Anterior cingulate cortex (tissue), 58 donors: ENCODE results near the gene CYSLTR2.
A peak's percentile ranks its signal among the peaks of the same experiment; 100 is the strongest.

Source experiments
- DNase-seq, 58 donors: peaks; one replicate each; lab custom pipeline; 2025; lab: John Stamatoyannopoulos, UW

Gene CYSLTR2, protein sequence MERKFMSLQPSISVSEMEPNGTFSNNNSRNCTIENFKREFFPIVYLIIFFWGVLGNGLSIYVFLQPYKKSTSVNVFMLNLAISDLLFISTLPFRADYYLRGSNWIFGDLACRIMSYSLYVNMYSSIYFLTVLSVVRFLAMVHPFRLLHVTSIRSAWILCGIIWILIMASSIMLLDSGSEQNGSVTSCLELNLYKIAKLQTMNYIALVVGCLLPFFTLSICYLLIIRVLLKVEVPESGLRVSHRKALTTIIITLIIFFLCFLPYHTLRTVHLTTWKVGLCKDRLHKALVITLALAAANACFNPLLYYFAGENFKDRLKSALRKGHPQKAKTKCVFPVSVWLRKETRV

DNA sequence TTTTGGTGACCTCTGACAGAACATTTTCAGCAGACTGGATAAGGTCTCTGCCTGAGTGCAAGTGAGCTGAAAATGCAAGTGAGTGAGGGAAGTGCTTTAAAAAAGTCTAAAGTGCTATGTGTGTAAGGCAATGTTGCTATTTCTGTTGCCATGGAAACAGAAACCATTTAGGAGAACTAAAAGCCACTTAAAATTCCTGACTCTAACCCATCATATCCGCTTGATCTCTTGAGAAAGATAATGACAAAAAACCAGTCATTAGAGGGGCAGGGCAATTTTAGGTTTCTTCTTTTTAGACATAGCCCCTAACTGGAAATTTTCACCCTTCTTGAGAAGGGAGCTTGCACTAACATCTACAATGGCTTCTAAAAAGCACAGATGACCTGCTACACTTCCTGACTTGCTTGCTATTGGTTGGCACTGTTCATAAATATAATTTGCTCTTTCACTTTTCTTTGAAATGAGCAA, at the start of gene CYSLTR2:
Gene CYSLTR2, plus strand, starts transcription at position 458 of the 468 bp plus-strand sequence. CDS start 52,889 bp downstream, outside the sequence.
- DNase-seq: peak in 1 of 58 donors; percentile 3

DNA sequence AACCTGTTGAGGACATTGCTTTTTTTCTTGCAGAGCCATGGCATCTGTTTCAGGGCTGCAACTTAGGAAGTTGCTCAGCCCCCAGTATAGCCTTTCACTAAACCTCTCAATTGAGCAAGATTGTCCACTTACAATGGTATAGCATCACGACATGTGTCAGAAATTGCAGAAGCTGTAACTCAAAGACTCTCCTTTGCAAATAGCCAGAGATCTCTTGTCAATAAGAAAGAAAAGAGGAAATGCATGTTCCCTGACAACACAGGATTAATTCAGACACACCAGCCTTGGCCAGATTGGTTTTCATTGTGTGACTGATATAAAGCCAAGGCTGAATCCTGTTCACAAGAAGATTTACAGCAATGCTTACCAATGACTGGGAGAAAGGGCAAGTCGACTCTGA, 38.7 kb upstream of the CYSLTR2 start:
- no peak for DNase-seq

DNA sequence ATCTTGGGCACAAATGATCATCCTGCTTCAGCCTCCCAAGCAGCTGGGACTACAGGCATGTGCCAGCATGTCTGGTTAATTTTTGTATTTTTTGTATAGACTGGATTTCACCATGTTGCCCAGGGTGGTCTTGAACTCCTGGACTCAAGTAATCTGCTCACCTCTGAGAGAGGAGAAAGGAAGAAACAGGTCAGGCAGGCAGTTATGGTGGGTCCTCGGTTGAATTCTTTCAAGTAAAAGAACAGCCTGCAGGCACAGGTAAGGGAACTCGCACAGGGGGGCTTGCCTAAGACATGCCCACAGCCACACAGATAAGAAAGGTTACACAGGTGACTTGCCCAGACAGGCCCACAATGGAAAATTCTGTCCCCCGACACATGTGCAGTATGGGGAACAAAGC, 34.8 kb upstream of the CYSLTR2 start:
- DNase-seq: no peak

DNA sequence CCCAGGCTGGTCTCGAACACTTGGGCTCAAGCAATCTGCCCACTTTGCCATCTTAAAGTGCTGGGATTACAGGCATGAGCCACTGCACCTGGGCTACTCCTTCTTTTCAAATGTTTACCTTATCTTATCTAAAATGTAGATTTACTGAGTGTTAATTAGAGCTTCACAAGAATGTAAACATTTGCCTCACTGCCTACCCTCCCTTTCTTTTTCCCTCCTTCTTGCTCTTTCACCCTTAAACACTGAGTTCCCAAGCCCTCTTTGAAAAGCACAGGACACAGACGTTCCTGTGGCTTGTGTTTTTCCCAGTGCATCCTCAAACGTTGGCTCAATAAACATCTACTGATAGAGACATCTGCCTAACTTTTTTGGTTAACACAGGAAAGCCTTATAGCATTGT, 32.7 kb upstream of the CYSLTR2 start:
- no peak for DNase-seq

DNA sequence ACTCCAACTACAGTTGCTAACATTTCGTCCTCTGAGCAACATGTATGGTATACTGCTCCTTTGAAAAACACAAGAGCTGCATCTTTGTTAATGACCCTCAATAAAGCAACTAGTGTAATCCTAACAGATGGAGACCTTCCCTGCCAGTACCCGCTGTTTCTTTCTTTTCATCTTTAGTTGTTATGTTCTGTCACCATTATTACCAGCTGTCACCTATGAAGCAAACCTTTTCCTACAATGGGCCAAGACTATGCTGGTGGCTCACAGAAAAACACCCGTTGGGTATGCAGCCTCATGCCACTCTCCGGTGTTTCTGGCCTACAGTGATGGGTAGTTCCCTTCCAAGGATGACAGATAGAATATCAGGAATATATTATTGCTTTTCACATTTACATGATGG, 29.7 kb upstream of the CYSLTR2 start:
- DNase-seq: no peak

DNA sequence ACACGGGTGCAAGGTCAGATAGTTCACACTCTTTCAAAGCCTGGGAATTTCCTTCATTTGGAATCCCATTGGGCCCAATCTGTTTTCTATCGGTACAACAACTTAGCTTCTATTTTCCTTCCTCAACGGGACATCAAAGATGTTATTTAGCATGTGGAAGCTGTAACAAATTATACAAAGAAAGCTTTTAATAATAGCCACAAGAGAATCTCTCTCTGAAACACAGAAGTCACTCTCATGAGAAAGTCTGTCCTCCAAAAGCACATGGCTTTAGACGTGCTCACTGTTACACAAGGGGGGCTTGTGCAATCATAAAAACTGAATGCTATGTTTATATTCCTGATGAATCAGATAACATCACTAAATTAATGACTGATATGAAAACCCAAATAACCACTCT, 28.9 kb upstream of the CYSLTR2 start:
- DNase-seq: no peak

DNA sequence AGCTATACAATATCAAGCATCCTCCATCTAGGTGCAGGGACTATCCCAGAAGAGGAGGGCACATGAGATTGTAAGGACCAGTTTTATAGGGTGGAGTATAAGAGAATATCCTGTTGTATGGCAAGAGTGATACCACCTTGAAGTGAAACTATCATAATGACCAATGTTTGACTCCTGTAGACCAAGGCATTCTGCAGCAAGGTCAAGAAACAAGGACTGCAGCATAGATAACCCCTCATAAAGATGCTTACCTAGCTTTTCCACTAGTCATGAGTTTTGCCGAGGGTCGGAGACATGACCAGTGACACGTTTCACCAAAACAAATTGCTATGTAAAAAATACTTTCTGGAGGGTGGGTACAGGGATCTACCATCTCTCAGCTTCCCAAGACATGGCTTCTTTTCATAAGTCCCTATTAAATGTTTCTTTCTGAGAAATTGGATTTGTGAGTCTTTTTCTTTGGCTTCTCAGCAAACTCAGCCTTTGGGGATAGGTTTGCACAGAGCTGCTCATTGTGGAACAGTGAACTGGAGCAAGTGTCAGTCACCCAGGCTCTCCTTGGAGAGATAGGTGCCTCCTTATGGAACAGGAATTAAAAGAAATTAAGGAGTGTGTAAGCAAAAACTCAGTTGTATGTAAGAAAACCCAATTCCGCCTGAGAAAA, 28.2 kb upstream of the CYSLTR2 start:
- DNase-seq: no peak

DNA sequence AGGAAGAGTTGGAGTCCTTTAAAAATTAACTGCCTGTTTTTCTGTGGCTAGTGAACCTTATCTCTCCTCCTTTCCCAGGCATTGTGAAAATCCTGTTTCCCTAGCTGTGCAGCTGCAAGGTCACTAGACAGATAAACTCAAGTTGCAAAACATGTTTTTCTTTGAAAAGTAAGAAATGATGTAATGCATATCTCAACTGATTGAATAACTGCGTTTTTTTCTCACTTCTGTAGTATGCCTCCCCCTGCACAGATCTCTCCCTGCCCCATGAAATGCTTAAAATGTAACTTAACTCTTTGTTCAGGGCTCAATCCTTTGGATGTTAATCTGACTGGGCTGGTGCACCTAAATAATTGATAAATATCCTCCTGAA, 27.7 kb upstream of the CYSLTR2 start:
- no peak for DNase-seq

DNA sequence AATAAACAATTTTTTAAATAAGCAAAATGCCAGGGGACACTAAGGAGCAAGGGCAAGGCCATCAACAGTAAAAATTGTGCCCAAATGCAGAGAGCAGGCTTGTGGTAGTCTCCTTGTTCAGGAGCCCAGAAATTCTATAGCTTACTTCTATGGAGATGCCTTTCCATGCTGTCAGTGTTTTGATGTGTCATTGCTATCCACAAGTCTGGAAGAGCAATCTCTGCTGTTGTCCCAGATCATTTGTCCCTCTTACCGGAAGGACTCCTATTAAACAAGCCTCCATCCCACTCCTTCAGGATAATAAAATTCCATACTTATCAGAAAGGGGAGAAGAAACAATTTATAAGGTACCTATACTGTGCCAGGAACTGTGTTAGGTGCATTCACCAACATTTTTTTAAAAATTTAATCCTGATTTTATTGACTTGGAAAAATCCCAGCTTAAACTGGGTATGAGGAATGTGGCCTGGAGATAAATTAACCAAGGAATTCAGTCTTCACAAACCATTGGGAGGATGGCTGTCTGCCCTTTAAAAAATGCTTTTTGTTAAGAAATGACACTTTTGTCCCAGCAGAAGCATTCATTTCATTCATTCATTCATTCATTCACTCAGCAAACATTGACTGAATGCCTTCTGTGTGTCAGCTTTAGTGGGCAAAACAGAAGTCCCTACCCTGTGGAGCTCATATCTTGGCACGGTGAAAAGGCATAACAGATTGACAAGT, 26.8 kb upstream of the CYSLTR2 start:
- DNase-seq: no peak

DNA sequence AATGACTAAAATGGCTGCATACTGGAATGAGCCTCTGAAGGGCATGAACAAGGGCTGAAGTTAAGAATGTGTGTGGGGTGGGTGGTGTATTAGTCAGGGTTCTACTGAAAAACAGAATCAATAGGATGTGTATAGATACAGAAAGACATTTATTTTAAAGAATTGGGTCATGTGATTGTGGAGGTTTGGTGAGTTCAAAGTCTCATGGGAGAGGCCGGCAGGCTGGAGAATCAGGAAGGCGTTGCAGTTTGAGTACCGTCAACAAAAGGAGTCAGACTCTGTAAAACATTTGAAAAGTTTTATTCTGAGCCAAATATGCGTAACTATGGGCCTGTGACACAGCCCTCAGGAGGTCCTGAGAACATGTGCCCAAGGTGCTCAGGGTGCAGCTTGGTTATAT, 24.5 kb upstream of the CYSLTR2 start:
- DNase-seq: no peak

DNA sequence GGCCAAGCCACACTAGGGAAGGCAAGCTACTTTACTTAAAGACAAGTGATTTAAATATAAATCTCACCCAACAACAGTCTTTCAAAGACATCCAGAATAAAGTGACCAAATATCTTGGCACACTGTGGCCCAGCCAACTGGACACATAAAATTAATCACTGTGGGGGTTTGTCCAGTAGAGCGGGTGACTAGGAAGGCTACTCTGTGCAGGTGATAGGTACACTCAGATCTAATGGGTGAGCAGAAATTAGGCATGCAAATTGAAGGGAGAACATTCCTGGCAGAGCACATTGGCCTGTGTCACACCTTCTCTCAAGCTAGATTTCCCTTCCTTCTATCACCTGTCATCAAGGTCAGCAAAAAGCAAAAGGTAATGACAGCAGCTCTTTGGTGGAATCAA, 23.4 kb upstream of the CYSLTR2 start:
- no peak for DNase-seq

DNA sequence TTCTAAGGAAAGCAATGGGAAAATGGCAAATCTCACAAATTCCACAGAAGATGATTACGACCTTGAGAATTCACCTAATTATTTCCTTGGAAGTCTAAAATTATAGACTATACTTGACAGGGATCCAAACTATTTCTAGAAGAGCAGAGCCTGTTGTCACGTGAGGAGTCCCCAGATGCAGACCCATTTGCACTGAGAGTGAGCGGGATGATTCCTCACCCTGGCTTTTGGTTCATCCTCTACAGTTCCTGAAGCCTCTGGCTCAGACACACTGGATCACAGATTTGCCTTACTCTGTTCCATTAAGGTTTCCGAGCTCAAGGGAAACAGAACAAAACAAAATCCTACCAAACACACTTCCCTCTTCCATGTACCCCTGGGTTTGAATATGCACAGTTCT, 23.0 kb upstream of the CYSLTR2 start:
- DNase-seq: no peak

DNA sequence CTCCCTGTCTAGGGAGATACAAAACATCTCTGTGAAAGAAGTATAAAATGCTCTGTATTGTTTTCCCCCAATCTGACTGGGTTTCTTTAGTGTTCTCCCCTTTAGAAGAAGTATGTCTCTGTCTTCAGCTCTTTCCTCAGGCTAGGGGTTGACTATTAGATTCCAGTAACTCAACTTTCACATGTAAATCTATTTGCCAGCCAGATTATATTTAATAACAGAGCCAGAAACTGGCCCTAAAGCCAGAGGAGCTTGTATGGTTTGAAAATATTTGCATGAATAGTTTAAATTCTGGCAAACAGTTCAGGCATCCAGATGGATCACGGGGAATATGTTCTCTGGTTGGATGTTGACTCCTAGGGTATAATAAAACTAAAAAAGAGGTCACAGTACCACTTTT, 22.3 kb upstream of the CYSLTR2 start:
- DNase-seq: no peak

DNA sequence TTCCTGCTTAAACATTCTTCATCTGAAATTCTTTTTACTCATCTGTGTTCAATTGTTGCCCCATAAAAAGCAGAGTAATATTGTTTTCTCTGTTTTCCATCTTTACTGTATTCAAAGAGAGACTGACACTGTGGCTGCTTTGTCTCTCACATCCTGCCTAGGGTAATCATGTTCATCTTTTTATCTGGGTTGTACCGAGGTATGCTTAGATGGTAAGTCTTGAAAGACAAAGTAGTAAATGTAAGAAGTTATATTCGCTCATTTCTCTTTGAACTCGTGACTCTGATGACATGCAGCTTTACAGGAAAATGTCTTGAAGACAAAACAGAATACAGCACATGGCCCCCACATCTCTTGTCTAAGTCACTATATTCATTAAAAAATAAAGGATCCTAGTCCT, 20.0 kb upstream of the CYSLTR2 start:
- DNase-seq: no peak

DNA sequence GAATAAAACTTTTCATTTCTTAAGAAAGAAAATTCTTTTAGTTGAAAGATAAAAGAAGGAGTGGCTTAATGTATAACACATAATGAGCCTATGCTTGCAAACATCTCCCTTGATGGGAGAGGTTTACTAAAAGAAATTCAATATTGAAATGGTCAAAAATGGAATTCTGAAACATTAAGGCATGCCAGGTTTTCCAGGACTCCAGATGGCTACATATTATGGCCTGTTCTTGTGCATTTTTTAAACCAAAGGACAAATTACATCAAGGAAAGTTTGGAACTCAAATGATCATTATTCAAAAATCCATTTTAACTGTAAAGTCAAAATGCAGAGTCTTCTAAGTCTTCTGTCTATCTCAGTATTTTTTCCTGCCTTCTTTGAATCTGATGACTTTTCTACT, 19.1 kb upstream of the CYSLTR2 start:
- DNase-seq: no peak

DNA sequence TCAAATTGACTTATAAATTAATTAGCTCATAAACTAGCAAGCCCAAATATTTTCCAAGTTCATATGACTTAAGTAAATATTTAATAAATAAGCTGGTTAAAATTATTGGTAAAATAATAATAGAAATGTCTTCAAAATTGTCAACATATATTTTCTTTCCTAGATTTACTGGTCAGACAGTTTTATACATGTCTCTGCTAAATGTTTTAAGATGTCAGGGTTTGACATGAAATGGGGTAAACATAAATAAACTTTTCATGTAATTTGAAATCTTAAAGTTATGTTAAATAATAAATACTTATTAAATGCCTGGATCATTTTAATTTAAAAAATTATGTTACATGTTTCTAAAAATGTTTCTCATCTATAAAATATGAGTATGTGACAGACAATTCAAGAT, 18.3 kb upstream of the CYSLTR2 start:
- no peak for DNase-seq

DNA sequence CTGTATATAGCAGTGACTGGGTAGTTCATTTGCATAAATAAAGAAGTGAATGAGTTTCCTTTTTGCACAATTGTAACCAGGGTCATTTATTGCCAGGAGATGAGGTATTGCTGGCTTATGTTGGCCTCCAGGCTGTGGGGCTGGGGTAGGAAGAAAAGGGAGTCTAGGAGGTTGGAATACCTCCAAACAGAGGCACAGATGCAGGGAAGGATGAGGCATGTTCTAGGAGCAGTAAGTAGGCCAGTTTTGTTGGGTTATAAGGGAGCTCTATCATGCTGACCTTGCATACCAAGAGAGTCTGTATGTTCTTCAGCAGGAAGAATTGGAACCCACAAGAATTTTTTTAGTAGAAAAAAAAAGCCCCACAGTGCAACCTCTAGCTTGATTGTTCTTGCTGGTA, 17.2 kb upstream of the CYSLTR2 start:
- no peak for DNase-seq

DNA sequence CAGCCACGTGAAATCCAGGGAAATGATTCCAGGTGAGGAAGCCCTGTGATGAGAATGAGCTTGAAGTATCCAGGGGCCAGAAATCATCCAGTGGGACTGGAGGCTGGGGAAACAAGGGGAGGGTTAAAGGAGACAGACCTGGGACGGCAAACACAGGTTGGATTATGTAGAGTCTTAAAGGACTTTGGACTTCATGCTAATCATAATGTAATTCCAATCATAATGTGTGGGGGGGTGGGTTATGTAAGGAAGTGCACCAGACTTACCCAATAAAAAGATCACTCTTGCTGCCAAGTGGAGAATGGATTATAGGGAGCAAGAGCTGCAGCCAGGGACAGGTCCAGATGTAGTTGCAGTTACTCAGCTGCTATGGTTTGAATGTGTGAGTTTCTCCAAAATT, 16.1 kb upstream of the CYSLTR2 start:
- DNase-seq: no peak

DNA sequence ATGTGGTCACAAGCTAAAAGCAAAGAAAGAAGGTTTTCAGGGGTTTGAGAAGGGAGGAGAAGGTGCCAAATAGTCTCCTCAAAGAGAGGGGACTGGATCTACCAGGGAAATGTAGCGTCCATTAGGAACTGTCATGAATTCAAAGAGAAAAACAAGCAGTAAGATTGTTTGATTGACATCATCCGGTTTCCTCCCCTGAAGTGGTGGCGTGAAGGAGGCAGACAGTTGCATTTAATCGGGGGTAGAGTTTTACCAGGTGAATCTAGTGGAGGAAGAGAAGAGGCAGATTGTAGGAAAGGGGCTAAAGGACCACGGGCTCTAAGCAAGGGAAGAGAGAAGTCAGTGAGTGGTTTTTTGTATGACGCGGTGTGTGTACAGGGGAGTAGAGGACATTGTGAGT, 13.0 kb upstream of the CYSLTR2 start:
- DNase-seq: no peak

DNA sequence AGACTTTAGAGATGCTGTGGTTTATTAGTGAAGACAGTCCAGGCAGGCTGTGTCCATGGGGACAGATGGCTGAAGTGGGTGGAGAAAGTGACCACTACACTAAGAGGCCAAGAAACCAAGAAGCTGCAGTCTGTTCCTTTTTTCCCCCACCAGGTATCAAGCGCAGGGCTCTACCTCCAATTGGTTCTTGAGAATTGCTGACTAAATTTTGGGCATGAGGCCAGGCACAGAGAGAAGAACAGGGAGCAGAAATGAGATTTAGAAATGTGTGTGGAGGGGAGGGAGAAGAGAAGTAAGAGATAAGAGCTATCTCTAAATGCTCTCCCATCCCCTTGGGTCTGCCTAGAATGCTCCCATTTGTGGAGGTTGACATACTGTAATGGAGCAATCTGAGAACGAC, 12.3 kb upstream of the CYSLTR2 start:
- no peak for DNase-seq

DNA sequence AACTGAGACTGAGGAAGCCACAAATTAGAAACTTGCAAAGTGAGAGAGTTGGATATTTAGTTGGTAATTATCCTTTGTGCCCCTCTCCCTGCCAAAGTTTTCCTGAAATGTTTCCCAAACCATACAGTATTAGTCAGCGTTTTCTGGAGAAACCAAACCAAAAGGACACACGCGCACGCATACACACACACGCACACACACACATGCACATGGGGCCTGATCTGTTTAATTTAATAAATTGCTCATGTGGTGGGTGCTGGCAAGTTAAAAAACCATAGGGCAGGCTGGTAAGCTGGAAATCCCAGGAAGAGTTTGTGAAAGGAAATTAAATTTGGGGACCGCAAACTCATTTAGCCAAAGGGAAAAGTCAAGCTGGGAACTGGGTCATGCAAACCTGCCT, 11.7 kb upstream of the CYSLTR2 start:
- DNase-seq: no peak

DNA sequence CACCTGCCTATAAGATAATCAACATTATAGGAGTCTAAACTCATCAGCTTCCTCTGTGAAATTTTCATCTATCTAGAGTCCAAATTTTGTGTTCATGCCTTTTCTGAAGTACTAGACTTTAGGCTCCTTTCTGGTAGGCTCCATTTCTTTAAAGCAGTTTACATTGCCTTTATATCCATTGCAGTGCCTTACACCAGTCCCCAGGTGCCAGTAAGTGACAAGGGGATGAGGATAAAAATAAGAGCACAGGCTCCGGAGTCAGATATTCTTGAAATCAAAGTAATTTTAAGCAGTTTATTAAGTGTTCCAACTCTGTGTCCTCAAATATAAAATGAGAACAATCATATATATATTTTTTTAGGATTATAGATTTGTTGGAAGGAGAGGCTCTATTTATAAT, 10.6 kb upstream of the CYSLTR2 start:
- DNase-seq: no peak
